ENCODE data around the gene ABHD13. TPM values are rescaled to one million over a fixed set of nuclear protein-coding genes. Genes with fewer than 3 reads are reported as not detected.

The ABHD13 gene
- 10 to 100 TPM; 10.5 to 17.9 (median 14.2) TPM for polyA plus RNA-seq (ENCODE audit: insufficient read depth in 1 of 5, insufficient read length in 5 of 5, low replicate concordance in 1 of 5)
- long read RNA-seq, donor 1, full-length matches to known transcripts, result 18 of 18 reads
- long read RNA-seq, donor 1, partial matches to known transcripts, result 0 of 18 reads
- long read RNA-seq, donor 1, other reads (novel, unspliced or antisense), result 0 of 18 reads
- long read RNA-seq, donor 2, full-length matches to known transcripts, result 2 of 2 reads
- long read RNA-seq, donor 2, partial matches to known transcripts, result 0 of 2 reads
- long read RNA-seq, donor 2, other reads (novel, unspliced or antisense), result 0 of 2 reads
- long read RNA-seq, donor 3, full-length matches to known transcripts, result 7 of 7 reads
- long read RNA-seq, donor 3, partial matches to known transcripts, result 0 of 7 reads
- long read RNA-seq, donor 3, other reads (novel, unspliced or antisense), result 0 of 7 reads
- long read RNA-seq, donor 4, full-length matches to known transcripts, result 5 of 5 reads
- long read RNA-seq, donor 4, partial matches to known transcripts, result 0 of 5 reads
- long read RNA-seq, donor 4, other reads (novel, unspliced or antisense), result 0 of 5 reads
- long read RNA-seq, donor 5, full-length matches to known transcripts, result 20 of 20 reads
- long read RNA-seq, donor 5, partial matches to known transcripts, result 0 of 20 reads
- long read RNA-seq, donor 5, other reads (novel, unspliced or antisense), result 0 of 20 reads
- long read RNA-seq, donor 6, full-length matches to known transcripts, result 13 of 13 reads
- long read RNA-seq, donor 6, partial matches to known transcripts, result 0 of 13 reads
- long read RNA-seq, donor 6, other reads (novel, unspliced or antisense), result 0 of 13 reads
- long read RNA-seq, donor 7, full-length matches to known transcripts, result 7 of 7 reads
- long read RNA-seq, donor 7, partial matches to known transcripts, result 0 of 7 reads
- long read RNA-seq, donor 7, other reads (novel, unspliced or antisense), result 0 of 7 reads
- long read RNA-seq, donor 8, full-length matches to known transcripts, result 1 of 1 reads
- long read RNA-seq, donor 8, partial matches to known transcripts, result 0 of 1 reads
- long read RNA-seq, donor 8, other reads (novel, unspliced or antisense), result 0 of 1 reads

DNA sequence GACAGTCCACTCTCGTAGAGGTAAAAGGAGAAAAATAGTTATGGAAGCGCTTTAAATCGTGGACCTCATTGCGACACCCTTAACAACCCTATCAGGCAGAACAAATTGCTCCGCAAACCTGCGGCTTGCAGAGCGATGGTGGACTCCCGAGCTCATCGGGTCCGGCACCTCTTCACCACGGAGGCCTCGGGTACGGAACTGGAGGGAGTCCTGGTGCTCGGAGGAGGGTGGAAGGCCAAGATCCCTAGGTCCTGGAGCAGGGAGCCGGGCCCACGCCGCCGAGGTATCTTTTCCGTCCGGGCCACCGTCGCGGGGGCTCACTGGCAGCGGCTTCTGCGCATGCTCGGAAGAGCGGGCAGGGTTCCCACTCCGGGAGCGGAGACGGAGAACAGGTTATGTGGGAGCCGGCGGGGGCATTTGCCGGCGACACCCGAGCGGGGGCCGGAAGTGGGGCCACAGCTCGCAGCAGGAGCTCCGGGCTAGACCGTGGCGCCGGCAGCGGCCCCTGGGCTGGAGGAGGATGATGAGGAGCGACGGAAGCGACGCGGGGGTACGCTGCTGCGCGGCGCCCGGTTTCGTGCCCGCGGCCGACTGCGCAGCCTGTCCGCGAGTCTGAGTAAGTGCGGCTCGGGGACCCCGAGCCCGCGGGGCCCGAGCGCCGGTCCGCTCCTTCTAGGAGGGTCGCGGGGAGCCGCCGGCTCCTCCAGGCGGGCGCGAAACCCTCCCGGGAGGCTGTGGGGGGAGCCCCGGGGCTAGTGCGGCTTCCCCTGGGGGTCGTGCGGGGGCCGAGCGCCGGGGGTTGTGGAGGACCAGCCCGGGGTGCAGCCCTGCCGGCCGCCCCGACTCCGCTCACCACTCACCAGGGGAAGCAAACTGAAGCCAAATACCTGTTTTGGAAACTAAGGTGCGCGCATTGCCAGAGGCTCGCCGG lies at the start of gene ABHD13:
Gene ABHD13, plus strand, starts transcription at position 349 of the 931 bp plus-strand sequence. CDS start 10,827 bp downstream, outside the sequence.
- DNase-seq, result peak; percentile 92 to 93

GRCh38 chr13:108168929-108169328 lies 49.3 kb upstream of the ABHD13 start:
- DNase-seq, result no peak

DNA sequence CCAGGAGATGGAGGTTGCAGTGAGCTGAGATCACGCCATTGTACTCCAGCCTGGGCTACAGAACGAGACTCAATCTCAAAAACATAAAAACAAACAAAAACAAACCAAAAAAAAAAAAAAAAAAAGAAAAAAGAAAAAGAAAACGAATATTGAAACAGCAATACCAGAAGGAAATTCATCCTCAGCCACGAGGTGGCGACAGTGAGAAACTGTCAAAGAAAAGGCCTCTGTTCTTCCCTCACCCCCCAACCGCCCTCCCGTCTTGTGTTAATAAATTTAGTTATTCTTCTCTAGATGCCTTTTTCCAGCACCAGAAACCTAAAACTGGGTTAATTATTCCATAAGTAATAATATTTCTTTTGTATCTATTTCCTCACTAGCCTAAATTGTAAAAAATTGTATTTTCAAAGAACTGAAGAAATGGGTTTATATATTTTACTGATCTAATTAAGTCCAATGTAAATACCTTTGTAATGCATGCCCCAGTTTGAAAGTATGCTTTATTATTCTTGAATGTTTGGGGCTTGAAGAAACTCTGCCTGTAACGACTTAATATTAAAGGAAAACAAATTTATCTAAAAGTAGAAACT lies 41.4 kb upstream of the ABHD13 start:
- DNase-seq, result no peak

- no peak for DNase-seq
These were observed 40.1 kb upstream of the ABHD13 start for GRCh38 chr13:108178078-108178477.

DNA sequence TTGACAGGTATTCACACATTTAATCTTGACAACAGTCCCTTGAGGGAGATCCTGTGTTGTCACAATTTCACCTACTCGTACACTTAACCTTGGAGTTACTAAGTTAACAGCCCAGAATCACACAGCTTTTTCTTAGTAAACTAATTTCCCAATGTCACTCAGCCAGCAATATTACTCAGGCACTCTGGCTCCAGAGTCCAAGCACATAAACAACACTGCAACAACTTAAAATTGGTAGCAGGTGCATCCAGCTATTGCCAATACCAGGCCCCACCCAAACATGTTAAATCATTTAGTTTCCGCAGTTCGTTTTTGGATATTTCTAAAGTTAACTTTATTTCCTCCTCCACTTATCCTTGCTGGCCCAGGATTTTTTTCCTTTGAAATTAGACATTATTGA lies 35.5 kb upstream of the ABHD13 start:
- DNase-seq, result no peak

GRCh38 chr13:108185223-108185622 lies 33.0 kb upstream of the ABHD13 start:
- no peak for DNase-seq

GRCh38 chr13:108188260-108188659 lies 29.9 kb upstream of the ABHD13 start:
- DNase-seq, result no peak

DNA sequence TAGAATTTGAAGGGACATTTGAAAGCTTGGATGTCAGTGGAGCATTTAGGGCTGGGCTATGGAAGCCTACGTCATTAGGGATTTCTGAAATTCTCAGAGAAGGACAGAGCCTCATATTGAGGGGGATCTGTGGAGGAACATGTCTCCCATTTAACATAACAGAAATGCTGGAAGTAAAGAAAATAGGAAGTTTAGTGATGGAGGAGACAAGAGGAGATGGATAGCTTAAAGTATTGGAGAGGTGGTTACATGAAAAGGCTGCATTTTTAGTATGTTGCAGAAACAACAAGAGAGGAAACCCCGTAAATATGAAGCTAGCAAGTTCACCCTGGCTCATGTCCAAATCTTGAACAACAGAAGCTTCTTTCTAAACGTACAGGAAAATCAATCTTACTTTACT lies 27.3 kb upstream of the ABHD13 start:
- DNase-seq, result no peak

DNA sequence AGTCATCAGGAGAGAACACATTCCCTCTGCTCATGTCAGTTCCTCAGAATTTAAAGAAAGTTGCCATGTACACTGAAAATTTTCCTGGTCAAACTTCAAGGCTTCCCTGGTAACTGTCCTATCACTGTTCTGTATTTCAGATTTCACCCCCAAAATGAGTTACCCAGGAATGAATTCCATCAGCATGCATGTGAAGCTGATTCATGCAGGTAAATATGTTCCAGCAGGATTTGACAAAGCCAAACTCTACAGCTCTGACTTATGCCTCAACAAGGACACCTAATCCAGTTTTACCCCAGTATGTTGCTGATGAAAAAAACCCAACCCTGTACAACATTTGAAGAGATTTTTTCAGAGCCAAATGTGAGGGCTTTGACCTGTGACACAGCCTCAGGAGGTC lies 24.4 kb upstream of the ABHD13 start:
- no peak for DNase-seq

DNA sequence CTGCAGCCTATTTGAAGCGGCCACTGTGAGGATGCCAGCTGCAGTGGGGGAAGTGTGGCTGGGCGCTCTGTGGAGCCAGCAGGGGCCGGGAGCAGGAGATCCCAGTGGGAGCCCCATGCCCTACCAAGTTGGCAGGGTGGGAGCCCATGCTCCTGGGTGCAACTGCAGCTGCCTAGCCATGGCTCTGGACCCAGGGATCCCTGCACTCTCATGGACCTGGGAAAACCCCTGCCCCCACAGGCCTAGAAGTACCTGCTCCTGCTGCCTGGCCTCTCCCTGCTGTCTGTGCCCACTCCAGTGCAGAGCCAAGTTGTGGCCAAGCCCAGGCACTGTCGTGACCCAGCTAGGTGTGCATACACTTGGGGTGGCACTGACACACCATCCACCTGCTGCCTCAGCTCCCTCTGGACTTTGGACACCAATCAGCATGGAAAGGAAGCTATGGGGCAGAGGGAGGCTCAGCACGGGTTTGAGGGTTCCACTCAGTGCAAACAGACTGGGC lies 23.7 kb upstream of the ABHD13 start:
- DNase-seq, result no peak

DNA sequence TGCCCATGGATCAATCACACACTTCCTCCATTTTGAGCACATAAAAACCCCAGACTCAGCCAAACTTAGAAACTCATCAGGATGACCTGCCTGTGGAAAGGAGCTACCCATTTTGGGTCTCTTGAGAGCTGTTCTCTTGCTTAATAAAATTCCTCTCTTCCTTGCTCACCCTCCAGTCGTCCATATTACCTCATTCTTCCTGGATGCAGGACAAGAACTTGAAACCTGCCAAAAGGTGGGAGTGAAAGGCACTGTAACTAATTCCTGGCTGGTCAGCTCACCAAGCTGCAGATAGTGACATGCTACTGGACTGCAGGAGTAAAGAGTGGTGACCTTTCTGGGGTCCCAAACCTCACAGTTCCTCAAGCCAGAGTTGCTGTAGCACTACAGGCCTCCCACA lies 23.0 kb upstream of the ABHD13 start:
- no peak for DNase-seq

DNA sequence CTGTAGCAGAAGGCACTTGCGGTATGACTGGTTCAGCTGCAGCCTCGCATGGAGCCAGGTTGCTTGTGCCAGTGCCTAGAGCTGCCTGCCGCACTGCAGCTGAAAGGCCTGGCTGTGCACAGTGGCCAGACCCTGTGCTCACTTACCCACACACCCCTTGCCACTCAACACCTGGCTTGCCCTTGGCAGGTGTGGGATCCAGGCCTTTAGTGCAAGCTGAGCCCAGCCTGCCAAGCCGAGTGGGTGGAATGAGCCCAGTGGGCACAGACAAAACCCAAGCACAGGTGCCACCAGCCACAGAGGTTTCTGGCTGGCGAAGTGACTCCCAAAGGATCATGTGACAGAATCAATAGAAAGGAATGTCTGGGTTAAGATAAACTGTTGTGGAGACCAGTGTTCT lies 22.3 kb upstream of the ABHD13 start:
- DNase-seq, result no peak

DNA sequence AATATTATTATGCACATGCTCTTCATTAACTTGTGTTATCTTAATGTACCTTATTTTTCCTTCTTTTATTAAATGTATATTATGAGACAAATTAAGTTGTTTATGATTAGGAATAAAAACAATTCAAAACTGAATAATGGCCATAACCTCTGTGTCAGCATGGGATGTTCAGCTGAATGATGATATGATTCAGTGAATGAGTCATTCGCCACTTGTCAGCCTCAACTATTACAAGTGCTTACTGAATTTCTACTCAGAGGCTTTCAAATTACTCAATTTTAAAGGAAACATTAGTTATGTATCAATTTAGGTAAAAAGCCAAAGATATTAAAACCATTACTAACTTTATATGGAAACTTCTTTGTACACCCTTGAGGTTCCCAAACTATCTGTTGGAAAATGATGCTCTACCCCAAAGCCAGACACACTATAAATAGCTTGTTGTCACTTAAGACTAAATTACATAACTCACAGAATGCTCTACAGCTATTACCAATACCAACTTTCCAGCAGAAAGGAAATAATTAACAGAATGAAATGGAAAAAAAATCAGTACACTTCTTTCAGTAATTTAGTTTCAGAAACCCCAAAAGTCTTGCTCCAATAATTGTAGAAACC lies 17.3 kb upstream of the ABHD13 start:
- no peak for DNase-seq

DNA sequence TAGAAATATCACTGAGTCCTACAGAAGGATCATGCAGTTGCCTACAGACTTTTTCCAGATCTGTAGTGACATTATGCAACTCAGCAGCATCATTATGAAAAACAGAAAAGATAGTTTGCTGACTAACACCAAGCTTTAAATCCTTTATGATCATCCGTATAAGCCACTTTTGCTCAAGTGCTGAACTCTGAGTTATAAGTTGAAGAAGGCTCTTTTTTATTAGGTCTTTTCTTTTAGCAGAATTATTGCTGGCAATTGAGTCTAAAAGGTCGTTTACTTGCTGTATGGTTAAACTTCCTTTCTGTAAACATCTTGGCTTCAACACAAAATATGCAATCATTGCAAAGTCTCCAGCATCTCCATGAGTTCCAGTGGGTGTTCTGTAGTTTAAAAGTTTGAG lies 7.6 kb upstream of the ABHD13 start:
- DNase-seq, result no peak

GRCh38 chr13:108212886-108213285 lies 5.3 kb upstream of the ABHD13 start:
- no peak for DNase-seq

GRCh38 chr13:108213946-108214345 lies 4.2 kb upstream of the ABHD13 start:
- DNase-seq, result no peak

DNA sequence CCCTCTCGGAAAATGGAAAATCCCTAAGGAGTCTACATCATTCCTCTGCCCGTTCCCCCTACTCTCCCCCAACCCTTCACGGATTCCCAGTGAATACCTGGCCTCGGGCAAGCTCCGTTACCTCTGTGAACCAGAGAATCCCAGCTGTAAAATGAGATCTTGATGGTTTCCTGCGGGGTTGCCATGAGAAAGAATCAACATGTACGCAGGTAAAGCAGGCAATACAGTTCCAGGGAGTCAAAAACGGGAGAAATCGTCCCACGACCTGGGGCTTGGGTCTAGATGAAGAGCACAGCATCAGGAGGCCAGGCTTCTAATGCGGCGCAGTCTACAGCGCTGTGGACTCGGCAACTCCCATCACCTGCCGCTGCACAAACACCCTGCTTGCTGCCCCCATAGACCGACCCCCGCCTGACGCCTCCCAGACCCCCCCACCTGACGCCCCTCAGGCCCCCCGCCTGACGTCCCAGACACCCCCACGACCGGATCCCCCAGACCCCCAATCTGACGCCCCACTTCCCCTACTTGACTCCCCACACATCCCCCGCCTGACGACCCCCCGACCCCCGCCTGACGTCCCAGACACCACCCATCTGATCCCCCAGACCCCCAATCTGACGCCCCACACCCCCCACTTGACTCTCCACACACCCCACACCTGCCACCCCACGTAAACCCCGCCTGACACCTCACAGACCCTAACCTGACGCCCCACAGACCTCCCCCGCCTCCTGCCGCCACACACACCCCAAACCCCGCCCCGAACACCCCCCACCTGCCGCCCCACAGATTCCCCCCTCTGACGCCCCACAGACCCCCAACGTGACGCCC lies 3.5 kb upstream of the ABHD13 start:
- no peak for DNase-seq

DNA sequence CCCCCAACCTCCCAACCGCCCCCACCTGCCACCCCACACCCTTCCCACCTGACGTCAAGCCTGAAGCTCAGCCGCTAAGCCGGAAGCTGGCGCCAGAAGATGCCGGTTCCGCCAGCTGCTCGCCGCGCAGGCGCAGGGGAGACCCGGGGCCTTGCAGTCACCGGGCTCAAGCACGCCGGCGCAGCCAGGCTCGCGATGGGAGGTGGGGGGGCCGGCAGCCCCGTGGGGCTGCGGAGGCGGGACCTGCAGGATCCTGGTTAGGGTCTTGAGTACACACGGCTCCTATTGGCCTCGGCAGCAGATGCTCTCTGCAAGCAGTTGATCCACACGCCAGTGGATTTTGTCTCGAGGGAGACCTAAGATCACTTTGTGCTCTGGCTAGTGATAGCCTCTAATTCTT lies 2.8 kb upstream of the ABHD13 start, which contains the start of gene LIG4:
Gene LIG4, minus strand, starts transcription at position 101 of the 400 bp plus-strand sequence. CDS start 4,268 bp downstream, outside the sequence.
- DNase-seq, result peak; percentile 91 to 92
